H1 (cell line): Measurements from ENCODE around the gene TRIM50. TPM values are rescaled to one million over a fixed set of nuclear protein-coding genes. Genes with fewer than 3 reads are reported as not detected.
A peak's percentile ranks its signal among the peaks of the same experiment; 100 is the strongest.

Experiments used
- CTCF ChIA-PET: fragments of 300-600 bp; sonication (Branson Sonifier 250); formaldehyde crosslinking; loops from one replicate; lab custom pipeline; 2021; ENCODE audit not compliant: partially characterized antibody; lab: Charles Lee
- POLR2A ChIA-PET: fragments of 300-600 bp; sonication (Branson Sonifier 250); formaldehyde crosslinking; loops from one replicate; lab custom pipeline; 2021; ENCODE audit warnings: inconsistent platforms; ENCODE audit not compliant: partially characterized antibody; lab: Charles Lee
- DNase-seq, 2 experiments: peaks; one replicate each; pipeline versions ENCODE4 v3.0.0 to v3.0.0-alpha.2; 2010 to 2022; ENCODE audit warnings: low spot score in 2 of 2, low read depth in 1 of 2, mixed read lengths in 1 of 2
- FAIRE-seq: peaks from 2 replicates; lab custom pipeline; 2011; peaks lifted over from hg19 to GRCh38; lab: Jason Lieb, UNC
- H2AFZ ChIP-seq: 2 replicates; pipeline ENCODE4 v1.8.1; 2012; ENCODE audit warnings: low read length, inconsistent platforms
- H2AK5ac ChIP-seq: 2 replicates; pipeline ENCODE4 v1.6.1; 2013; ENCODE audit warnings: low read depth, low read length
- H2BK120ac ChIP-seq: replicated peaks from 2 replicates; pipeline ENCODE3; 2013; ENCODE audit warnings: low read depth, low read length, inconsistent platforms
- H2BK12ac ChIP-seq: 2 replicates; pipeline ENCODE4 v1.6.1; 2013; ENCODE audit warnings: low read depth, low read length
- H2BK15ac ChIP-seq: 2 replicates; pipeline ENCODE4 v1.6.1; 2013; ENCODE audit warnings: low read length
- H2BK20ac ChIP-seq: 2 replicates; pipeline ENCODE4 v1.6.1; 2013; ENCODE audit warnings: low read length
- H2BK5ac ChIP-seq: 2 replicates; pipeline ENCODE4 v1.6.1; 2013; ENCODE audit warnings: low read depth, low read length
- H3K14ac ChIP-seq: 2 replicates; pipeline ENCODE4 v1.6.1; 2013; ENCODE audit warnings: inconsistent platforms; ENCODE audit not compliant: insufficient read length
- H3K18ac ChIP-seq: 2 replicates; pipeline ENCODE4 v1.6.1; 2013; ENCODE audit warnings: low read length; ENCODE audit errors: extremely low read depth
- H3K23ac ChIP-seq: 2 replicates; pipeline ENCODE4 v1.6.1; 2013; ENCODE audit warnings: inconsistent platforms; ENCODE audit not compliant: insufficient read length
- H3K23me2 ChIP-seq: 2 replicates; pipeline ENCODE4 v1.6.1; 2013; ENCODE audit warnings: low read depth, low read length
- H3K27ac ChIP-seq: 2 replicates; pipeline ENCODE4 v1.6.1; 2011; ENCODE audit warnings: low read depth, low read length, inconsistent platforms
- H3K27me3 ChIP-seq, 4 experiments: replicated peaks in 1 of 4; 1 replicate in 1 of 4; 2 replicates in 3 of 4; pipeline versions ENCODE4 v1.6.1 to v1.8.1; 2011 to 2013; ENCODE audit warnings: low read length in 3 of 4, mild to moderate bottlenecking in 3 of 4, inconsistent platforms in 2 of 4, mixed read lengths in 2 of 4, moderate library complexity in 1 of 4; ENCODE audit not compliant: control insufficient read depth in 3 of 4, insufficient read depth in 3 of 4; ENCODE audit errors: extremely low read depth in 1 of 4
- H3K36me3 ChIP-seq, 4 experiments: 2 replicates each; pipeline versions ENCODE4 v1.6.1 to v1.8.1; 2011 to 2013; ENCODE audit warnings: mild to moderate bottlenecking in 4 of 4, low read length in 3 of 4, moderate library complexity in 2 of 4, control low read depth in 1 of 4, inconsistent platforms in 1 of 4; ENCODE audit not compliant: insufficient read depth in 4 of 4, control insufficient read depth in 2 of 4
- H3K4ac ChIP-seq: replicated peaks from 2 replicates; pipeline ENCODE3; 2013; ENCODE audit warnings: low read length, low read depth, mixed read lengths, inconsistent platforms; ENCODE audit not compliant: insufficient read length
- H3K4me1 ChIP-seq, 4 experiments: replicated peaks in 1 of 4; 1 replicate in 1 of 4; 2 replicates in 3 of 4; pipeline versions ENCODE4 v1.6.1 to v1.8.1; 2011 to 2013; ENCODE audit warnings: low read length in 3 of 4, inconsistent platforms in 2 of 4, mixed read lengths in 1 of 4; ENCODE audit not compliant: insufficient read depth in 4 of 4, control insufficient read depth in 3 of 4
- H3K4me2 ChIP-seq, 2 experiments: 2 replicates each; pipeline versions ENCODE4 v1.6.1 to v1.8.1; 2011 to 2013; ENCODE audit warnings: low read depth in 2 of 2, low read length in 2 of 2, control low read depth in 1 of 2, inconsistent platforms in 1 of 2, mild to moderate bottlenecking in 1 of 2; ENCODE audit not compliant: insufficient read depth in 1 of 2
- H3K4me3 ChIP-seq, 4 experiments: fragments of 200-600, 300-600 bp in 1 of 4; sonication (generic), shearing (Covaris generic), sonication (Bioruptor Twin) in 1 of 4; 2 replicates each; pipeline versions ENCODE4 v1.5.1 to v1.8.1; 2011 to 2016; ENCODE audit warnings: low read length in 4 of 4, low read depth in 3 of 4, control low read depth in 2 of 4, inconsistent platforms in 2 of 4, mild to moderate bottlenecking in 2 of 4, mixed read lengths in 1 of 4, moderate library complexity in 1 of 4; ENCODE audit not compliant: insufficient read depth in 2 of 4; ENCODE audit errors: extremely low read depth in 1 of 4
- H3K56ac ChIP-seq: replicated peaks from 2 replicates; pipeline ENCODE3; 2013; ENCODE audit warnings: low read depth, mild to moderate bottlenecking, mixed read lengths, low read length, inconsistent platforms; ENCODE audit not compliant: insufficient read length
- H3K79me1 ChIP-seq: 2 replicates; pipeline ENCODE4 v1.6.1; 2013; ENCODE audit warnings: low read depth, low read length, control low read depth
- H3K79me2 ChIP-seq, 2 experiments: 2 replicates each; pipeline versions ENCODE4 v1.6.1 to v1.8.1; 2012 to 2013; ENCODE audit warnings: low read length in 2 of 2, mild to moderate bottlenecking in 2 of 2, inconsistent platforms in 1 of 2; ENCODE audit not compliant: insufficient read depth in 2 of 2, control insufficient read depth in 1 of 2
- H3K9ac ChIP-seq, 4 experiments: replicated peaks in 1 of 4; 1 replicate in 1 of 4; 2 replicates in 3 of 4; pipeline versions ENCODE4 v1.6.1 to v1.8.1; 2011 to 2013; ENCODE audit warnings: low read depth in 3 of 4, low read length in 3 of 4, control low read depth in 2 of 4, mild to moderate bottlenecking in 2 of 4, moderate library complexity in 2 of 4, inconsistent platforms in 1 of 4; ENCODE audit errors: extremely low read depth in 1 of 4
- H3K9me3 ChIP-seq, 2 experiments: 2 replicates each; pipeline versions ENCODE4 v1.6.1 to v1.8.1; 2012 to 2013; ENCODE audit warnings: mild to moderate bottlenecking in 2 of 2, moderate library complexity in 2 of 2, control low read depth in 1 of 2, inconsistent platforms in 1 of 2, low read depth in 1 of 2, low read length in 1 of 2, mixed read lengths in 1 of 2; ENCODE audit not compliant: insufficient read depth in 2 of 2
- H4K20me1 ChIP-seq, 2 experiments: replicated peaks in 1 of 2; 2 replicates each; pipeline versions ENCODE3 to v1.8.1; 2011 to 2013; ENCODE audit warnings: inconsistent platforms in 2 of 2, low read length in 2 of 2, mild to moderate bottlenecking in 1 of 2; ENCODE audit not compliant: insufficient read depth in 2 of 2, control insufficient read depth in 1 of 2
- H4K5ac ChIP-seq: 2 replicates; pipeline ENCODE4 v1.6.1; 2013; ENCODE audit warnings: low read length, low read depth, mixed read lengths, inconsistent platforms; ENCODE audit not compliant: insufficient read length
- H4K8ac ChIP-seq: 2 replicates; pipeline ENCODE4 v1.8.0; 2013; ENCODE audit warnings: mild to moderate bottlenecking, moderate library complexity, low read length, inconsistent platforms; ENCODE audit not compliant: insufficient read depth; ENCODE audit errors: extremely low read depth
- H4K91ac ChIP-seq: replicated peaks from 2 replicates; pipeline ENCODE3; 2013; ENCODE audit warnings: low read length, mixed read lengths, inconsistent platforms; ENCODE audit not compliant: insufficient read length
- CHD1 ChIP-seq: IDR thresholded peaks from 2 replicates; pipeline ENCODE4 v1.6.1; 2012; ENCODE audit warnings: low read depth, low read length, improper control_type of control experiment
- KDM1A ChIP-seq: fragments of 200-600, 300-600 bp; sonication (generic); IDR thresholded peaks from 2 replicates; pipeline ENCODE4 v1.7.1; 2016; ENCODE audit warnings: mild to moderate bottlenecking, low read length, borderline replicate concordance
- SIX5 ChIP-seq: IDR thresholded peaks from 2 replicates; pipeline ENCODE4 v1.6.1; 2011; ENCODE audit warnings: mild to moderate bottlenecking, low read depth, low read length
- SUZ12 ChIP-seq: fragments of 200-600 bp; sonication (generic); IDR thresholded peaks from 2 replicates; pipeline ENCODE4 v1.6.1; 2012; ENCODE audit warnings: mild to moderate bottlenecking, inconsistent platforms, low read length, moderate library complexity, mixed read lengths
- WGBS, 2 experiments: shearing (Covaris generic) in 1 of 2; methylation state at CpG; one replicate each; pipeline versions ENCODE4 v1.1.6 to v1.1.7; 2013 to 2015; ENCODE audit warnings: low lambda C conversion rate in 2 of 2, mixed read lengths in 2 of 2, inconsistent platforms in 1 of 2, low coverage in 1 of 2, missing lambda C conversion rate in 1 of 2; ENCODE audit not compliant: insufficient replicate concordance in 2 of 2, insufficient coverage in 1 of 2, insufficient read length in 1 of 2; ENCODE audit errors: extremely low coverage in 1 of 2, missing lambda C conversion rate in 1 of 2; 5-methylcytosine and 5-hydroxymethylcytosine counted together
- polyA plus RNA-seq, 7 experiments: library from polyadenylated mRNA; depleted of rRNA in 3 of 7; stranded (reverse) in 5 of 7; unstranded in 2 of 7; fragments of >200 nt in 5 of 7; fragments of 200-250 nt in 2 of 7; gene quantifications; 1 replicate in 5 of 7; 2 replicates in 1 of 7; 4 replicates in 1 of 7; pipeline versions ENCODE4 v1.2.1 to v1.2.3, GENCODE V29; 2011 to 2013; ENCODE audit warnings: missing spikeins in 2 of 7, mixed read lengths in 2 of 7
- total RNA-seq: library from RNA; stranded (reverse); fragmentation: NEBNext Ultra II Directional; extraction: Animal tissue kit (Norgen Biotek cat#: 25700); gene quantifications from 2 replicates; pipeline ENCODE4 v1.2.1, GENCODE V29; 2021
- TF ChIP-seq, protein P1 (sequence below): IDR thresholded peaks from 2 replicates; pipeline ENCODE4 v1.6.1; 2011; ENCODE audit warnings: low read depth, mild to moderate bottlenecking, low read length; ENCODE audit not compliant: insufficient read depth

Gene TRIM50
- total and polyA plus RNA-seq, 2 of the 8 experiments (the other 6 are each of a cell fraction or from before 2014, with no cell fraction given), result 0.12 TPM; not detected in 1

DNA sequence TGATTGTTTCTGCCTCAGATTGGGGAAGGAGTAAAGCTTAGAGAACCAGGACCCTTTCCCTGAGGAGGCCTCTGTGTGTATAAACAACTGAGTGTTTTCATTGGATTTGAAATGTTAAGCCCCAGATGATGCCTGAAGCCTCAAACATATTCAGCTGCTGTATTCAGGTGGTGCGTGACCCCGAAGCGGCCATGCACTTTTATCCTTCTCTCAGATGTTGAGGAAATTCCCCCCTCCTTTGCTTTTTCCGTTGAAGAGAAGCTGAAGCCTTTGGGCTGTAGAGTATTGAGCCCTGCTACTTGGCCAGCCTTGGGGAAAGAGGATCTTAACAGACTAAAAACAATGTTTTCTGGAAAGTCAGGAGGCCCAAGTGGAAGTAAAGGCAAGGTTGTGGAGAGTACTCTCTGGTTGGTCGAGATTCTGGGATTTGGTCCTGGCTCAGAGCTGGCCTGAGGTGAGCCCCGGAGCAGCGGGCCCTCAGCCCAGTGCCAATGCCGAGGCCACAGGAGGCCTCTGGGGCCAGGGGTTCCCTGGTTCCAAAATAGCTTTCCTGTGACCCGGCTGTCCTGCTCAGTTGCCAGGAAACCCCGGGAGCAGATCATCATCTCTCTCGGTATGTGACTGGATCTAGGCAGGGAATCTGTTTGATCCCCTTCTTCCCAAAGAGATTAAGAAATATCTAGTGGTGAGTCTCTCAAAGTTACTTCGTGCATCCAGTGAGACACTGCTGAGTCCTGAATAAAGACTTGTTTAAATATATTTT lies 22.6 kb upstream of the TRIM50 start:
- Histone ChIP-seq H3K4me3 (no peak overlapping the region), H3K36me3 (no peaks in the 10 kb centered on the region), H3K4ac (no peak overlapping the region), H2BK12ac (peak overlapping the region; percentile 50; the same call in 1 of the 2 replicates), H3K18ac (no peak overlapping the region; the same call in 1 of the 2 replicates), H4K8ac (no peak overlapping the region), H3K23ac (no peak overlapping the region), H3K79me1 (no peaks in the 10 kb centered on the region), H3K14ac (no peak overlapping the region), H2BK120ac (no peak overlapping the region), H2AK5ac (no peak overlapping the region), H4K91ac (no peak overlapping the region), H2BK20ac (no peak overlapping the region), H3K9me3 (no peaks in the 10 kb centered on the region), H3K56ac (no peak overlapping the region), H3K23me2 (no peaks in the 10 kb centered on the region), H2AFZ (peak overlapping the region; percentile 18; the same call in 1 of the 2 replicates), H3K9ac (no peak overlapping the region), H3K27me3 (no peaks in the 10 kb centered on the region; a peak in 1 of 7 replicates), H3K4me2 (no peak overlapping the region), H2BK5ac (no peak overlapping the region; the same call in 1 of the 2 replicates), H4K5ac (no peak overlapping the region), H2BK15ac (no peak overlapping the region), H4K20me1 (no peaks in the 10 kb centered on the region), H3K79me2 (no peaks in the 10 kb centered on the region), H3K27ac (no peak overlapping the region), H3K4me1 (peaks cover 0 to 9% (median 3%) of the 10 kb centered on the region in 4 experiments; a peak in 3 of 7 replicates)
- DNase-seq (no peak), FAIRE-seq (no peak)
- 89% methylated on average over 12 of the region's 12 CpGs; no CpG with 5 or more reads in 1 of the 2 experiments for WGBS, 2 experiments
- TF ChIP-seq CHD1 (no peak), SUZ12 (no peak), KDM1A (no peak), SIX5 (no peak)
- TF ChIP-seq, protein P1, sequence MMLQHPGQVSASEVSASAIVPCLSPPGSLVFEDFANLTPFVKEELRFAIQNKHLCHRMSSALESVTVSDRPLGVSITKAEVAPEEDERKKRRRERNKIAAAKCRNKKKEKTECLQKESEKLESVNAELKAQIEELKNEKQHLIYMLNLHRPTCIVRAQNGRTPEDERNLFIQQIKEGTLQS, result no peak
- POLR2A ChIA-PET, result interaction anchor here (0.7 kb wide), 1 partner anchor 86 kb away, joined by 3 read pairs; no protein-coding TSS in a partner anchor
- CTCF ChIA-PET, result interaction anchor here (0.9 to 3.7 kb wide), 3 partner anchors 8 to 256 kb away, joined by 3 to 22 read pairs (median 4); no protein-coding TSS in a partner anchor
